Measurements from ENCODE around the gene NMUR1.

Gene NMUR1

DNA sequence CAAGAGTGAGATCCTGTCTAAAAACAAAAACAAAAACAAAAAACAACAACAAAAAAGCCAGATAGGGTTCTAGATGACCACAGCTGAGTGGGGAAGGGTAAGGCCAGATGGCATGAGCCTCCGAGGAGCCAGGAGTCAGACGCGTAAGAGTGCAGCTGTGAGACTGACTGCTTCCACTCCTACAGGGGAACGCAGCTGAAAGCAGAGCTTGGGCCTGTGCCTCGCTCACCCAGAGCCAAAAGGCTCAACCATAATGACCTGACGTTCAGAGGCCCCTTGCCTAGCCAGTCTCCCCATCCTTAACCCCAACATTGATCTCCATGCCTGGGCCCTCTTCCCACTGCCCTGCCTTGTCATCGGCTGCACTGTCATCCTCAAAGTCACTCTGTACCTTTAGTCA is 39.4 kb downstream of the NMUR1 start:
- Mint-ChIP-seq H3K36me3 (no peaks in the 10 kb centered on the region), H3K4me3 (no peak overlapping the region), H3K27ac (no peak overlapping the region), H3K27me3 (no peaks in the 10 kb centered on the region), H3K4me1 (ENCODE audit: low read depth) (peaks cover 5% of the 10 kb centered on the region), H3K9me3 (ENCODE audit: low read depth) (no peaks in the 10 kb centered on the region)

DNA sequence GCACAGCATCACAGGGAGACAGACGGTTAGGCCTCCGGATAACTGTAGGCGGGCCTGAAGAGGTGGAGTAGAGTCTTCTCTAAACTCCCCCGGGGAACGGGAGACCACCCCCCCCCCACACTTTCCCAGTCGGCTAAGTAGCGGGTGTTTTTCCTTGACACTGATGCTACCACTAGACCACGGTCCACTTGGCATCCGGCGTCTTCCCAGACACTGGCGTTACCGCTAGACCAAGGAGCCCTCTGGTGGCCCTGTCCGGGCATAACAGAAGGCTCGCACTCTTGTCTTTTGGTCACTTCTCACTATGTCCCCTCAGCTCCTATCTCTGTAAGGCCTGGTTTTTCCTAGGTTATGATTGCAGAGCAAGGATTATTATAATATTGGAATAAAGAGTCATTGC is 40.3 kb downstream of the NMUR1 start:
- Mint-ChIP-seq H3K27me3 (no peaks in the 10 kb centered on the region), H3K9me3 (ENCODE audit: low read depth) (no peaks in the 10 kb centered on the region), H3K4me1 (ENCODE audit: low read depth) (peaks cover 5% of the 10 kb centered on the region), H3K4me3 (no peak overlapping the region), H3K36me3 (no peaks in the 10 kb centered on the region), H3K27ac (no peak overlapping the region)

DNA sequence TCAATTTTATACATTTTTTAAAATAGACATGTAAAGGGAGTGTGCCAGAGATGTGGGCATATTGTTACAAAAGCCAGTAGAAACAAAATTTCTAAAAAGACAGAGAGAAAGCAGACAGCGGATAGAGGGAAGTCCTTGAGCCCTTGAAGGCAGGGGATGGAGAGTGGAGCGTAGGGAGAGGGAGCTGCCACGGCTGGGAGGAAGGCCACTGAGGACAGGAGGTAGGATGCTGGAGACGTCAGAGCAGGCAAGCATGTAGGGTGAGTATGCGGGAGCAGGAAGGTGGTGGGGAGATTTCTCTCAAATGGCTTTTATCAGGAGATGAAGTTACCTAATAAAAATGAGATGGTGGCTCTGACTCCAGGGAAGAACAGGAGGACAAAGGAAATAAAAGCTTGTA is 41.9 kb downstream of the NMUR1 start:
- no peaks in the 10 kb centered on the region for H3K9me3 Mint-ChIP-seq (ENCODE audit: low read depth)
- H3K27me3 Mint-ChIP-seq: no peaks in the 10 kb centered on the region
- no peak overlapping the region for H3K4me3 Mint-ChIP-seq
- no peak overlapping the region for H3K27ac Mint-ChIP-seq
- peaks cover 5% of the 10 kb centered on the region for H3K4me1 Mint-ChIP-seq (ENCODE audit: low read depth)
- no peaks in the 10 kb centered on the region for H3K36me3 Mint-ChIP-seq

DNA sequence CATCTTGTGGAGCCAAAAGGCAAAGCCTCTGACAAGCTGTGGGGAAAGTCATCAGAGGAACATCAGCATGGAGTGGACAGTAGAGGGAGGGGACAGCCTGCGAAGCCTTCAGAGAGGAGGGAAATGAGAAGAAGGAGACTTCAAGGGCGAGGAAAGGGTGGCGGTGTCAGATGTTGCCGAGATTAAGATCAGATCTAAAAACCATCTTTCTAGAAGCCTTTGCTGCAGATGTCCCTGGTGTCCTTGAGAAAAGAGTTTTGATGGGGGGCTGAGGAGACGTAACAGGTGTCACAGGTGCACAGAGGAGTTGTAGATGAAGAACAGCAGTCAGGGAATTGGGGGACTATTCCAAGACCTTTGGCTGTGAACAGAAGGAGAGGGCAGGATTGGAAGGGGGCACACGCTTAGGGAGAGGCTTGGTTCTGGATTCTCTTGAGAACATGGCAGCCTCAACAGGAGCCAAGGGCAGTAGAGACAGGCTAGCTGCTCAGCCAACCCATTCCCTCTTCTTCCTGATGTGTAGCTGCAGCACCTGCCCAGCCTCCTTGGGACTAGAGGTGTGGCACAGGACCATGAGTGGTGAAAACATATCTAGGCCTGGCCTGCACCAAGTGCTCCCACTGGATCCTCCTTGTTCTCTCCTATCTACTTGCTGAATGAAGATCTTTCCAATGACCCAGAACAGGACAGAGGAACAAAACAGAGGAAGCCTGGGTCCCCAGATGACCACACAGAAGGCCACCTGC is 43.2 kb downstream of the NMUR1 start:
- H3K27ac Mint-ChIP-seq: no peak overlapping the region
- no peak overlapping the region for H3K4me3 Mint-ChIP-seq
- no peaks in the 10 kb centered on the region for H3K9me3 Mint-ChIP-seq (ENCODE audit: low read depth)
- H3K27me3 Mint-ChIP-seq: no peaks in the 10 kb centered on the region
- peaks cover 9% of the 10 kb centered on the region for H3K4me1 Mint-ChIP-seq (ENCODE audit: low read depth)
- no peaks in the 10 kb centered on the region for H3K36me3 Mint-ChIP-seq

DNA sequence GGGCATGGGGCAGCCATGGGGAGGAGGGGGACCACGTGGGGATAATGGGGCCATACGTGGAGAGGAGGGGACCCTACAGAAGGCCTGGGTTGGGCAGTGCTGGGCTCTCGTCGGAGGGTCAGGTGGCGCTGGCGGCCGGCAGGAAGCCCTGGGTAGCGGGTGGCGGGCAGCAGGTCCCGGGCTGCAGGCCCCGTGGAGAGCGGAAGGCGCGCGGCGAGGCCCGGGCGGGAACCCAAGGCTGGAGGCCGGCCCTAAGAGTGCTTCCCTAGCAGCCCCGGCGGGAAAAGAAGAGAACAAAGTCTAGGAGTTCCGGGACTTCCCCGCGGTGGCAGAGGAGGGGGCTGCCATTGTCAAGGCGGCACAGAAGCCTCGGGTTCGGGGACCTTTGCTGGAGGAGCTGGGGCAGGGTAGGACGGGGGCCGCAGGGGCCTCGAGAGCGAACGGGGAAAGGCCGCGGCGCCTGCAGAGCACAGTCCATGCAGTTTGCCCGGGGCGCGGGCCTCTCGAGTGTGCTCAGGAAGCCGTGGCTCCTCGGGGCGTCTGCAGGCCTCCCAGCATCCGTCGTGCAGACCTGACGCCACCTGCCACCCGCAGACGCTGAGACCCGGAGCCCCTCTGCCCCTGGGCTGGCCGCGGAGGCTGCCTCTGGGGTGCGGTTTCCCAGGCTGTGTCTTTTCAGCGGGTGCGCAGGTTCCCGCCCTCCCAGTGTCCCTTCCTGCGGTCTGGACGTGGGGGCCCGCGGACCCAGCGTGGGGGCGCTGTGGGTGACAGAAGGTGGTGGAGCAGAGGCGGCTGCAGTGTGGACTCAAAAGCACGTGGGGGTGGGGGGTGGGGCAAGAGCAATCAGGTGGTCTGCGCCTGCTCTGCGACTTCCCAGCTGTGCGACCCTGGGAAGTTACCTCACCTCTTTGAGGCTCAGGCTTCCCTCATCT is 46.6 kb downstream of the NMUR1 start:
- Mint-ChIP-seq H3K27me3 (no peaks in the 10 kb centered on the region), H3K4me1 (ENCODE audit: low read depth) (peaks cover 12% of the 10 kb centered on the region), H3K9me3 (ENCODE audit: low read depth) (no peaks in the 10 kb centered on the region), H3K36me3 (no peaks in the 10 kb centered on the region), H3K27ac (peak overlapping the region; percentile 92), H3K4me3 (peak overlapping the region; percentile 83)

DNA sequence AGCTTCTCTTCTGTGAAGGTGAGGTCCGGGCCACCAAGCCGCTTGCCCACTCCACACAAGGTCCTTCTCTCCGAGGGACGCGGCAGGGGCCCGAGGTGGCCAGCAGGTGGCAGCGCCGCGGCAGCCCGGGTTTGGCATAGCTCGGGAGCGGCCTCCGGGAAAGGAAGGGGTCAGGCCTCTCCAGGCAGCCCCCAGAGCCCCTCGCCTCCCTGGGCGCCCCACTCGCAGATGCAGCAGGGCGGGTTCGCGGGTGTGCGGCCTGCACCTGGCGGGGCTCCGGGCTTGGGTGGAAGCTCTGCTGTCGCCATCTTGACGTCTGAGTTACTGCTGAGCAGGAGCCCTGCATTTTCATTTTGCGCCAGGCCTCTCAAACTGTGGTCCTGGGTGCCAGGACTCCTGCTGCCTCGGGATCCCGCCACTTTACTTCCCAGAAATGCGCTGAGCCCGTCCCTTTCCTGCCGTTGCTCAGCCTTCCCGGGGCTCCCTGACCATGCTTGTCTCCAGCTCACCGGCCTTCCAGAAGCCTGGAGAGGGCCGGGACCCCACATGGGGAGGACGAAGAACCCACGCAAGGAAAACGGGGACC is 47.3 kb downstream of the NMUR1 start:
- no peaks in the 10 kb centered on the region for H3K36me3 Mint-ChIP-seq
- H3K4me3 Mint-ChIP-seq: peak overlapping the region; percentile 83
- peak overlapping the region; percentile 92 for H3K27ac Mint-ChIP-seq
- H3K9me3 Mint-ChIP-seq (ENCODE audit: low read depth): no peaks in the 10 kb centered on the region
- H3K4me1 Mint-ChIP-seq (ENCODE audit: low read depth): peaks cover 12% of the 10 kb centered on the region
- H3K27me3 Mint-ChIP-seq: no peaks in the 10 kb centered on the region

DNA sequence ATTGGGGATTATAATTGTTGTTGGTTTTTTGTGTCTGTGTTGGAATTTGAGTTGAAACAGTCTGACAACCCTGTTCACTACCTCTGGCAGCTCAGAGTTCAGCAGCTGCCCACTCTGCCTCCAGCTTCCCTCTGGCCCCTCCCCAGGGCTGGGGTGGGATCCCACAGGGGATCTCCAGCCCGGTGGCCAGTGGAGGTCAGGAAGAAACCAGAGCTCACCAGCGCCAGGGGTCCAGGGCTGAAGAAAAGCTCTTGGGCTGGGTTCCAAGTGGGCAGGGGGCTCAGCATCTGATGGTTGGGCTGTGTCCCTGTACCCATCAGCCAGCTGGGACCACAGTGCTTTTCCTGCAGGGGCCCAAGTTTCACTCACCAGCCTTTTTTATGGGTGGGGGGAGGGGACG is 49.5 kb downstream of the NMUR1 start:
- Mint-ChIP-seq H3K27ac (no peak overlapping the region), H3K4me1 (ENCODE audit: low read depth) (peaks cover 8% of the 10 kb centered on the region), H3K27me3 (no peaks in the 10 kb centered on the region), H3K9me3 (ENCODE audit: low read depth) (no peaks in the 10 kb centered on the region), H3K36me3 (no peaks in the 10 kb centered on the region), H3K4me3 (no peak overlapping the region)

DNA sequence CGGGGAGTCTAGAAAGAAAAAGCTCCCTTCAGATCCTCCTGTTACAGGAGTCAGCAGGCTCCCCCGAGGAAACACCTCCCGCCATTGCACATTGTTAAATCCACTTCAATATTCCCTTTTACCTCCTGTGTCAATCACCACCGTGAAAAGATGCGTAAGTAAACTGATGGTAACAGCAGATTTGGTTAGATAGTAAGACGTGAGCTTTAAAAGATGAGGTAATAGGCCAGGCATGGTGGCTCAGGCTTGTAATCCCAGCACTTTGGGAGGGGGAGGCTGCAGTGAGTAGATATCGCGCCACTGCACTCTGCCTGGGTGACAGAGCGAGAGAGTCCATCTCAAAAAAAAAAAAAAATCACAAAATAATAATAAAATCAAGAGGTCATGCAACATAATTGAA is 50.8 kb downstream of the NMUR1 start:
- no peaks in the 10 kb centered on the region for H3K9me3 Mint-ChIP-seq (ENCODE audit: low read depth)
- no peak overlapping the region for H3K27ac Mint-ChIP-seq
- peaks cover 8% of the 10 kb centered on the region for H3K4me1 Mint-ChIP-seq (ENCODE audit: low read depth)
- no peak overlapping the region for H3K4me3 Mint-ChIP-seq
- no peaks in the 10 kb centered on the region for H3K27me3 Mint-ChIP-seq
- H3K36me3 Mint-ChIP-seq: no peaks in the 10 kb centered on the region

DNA sequence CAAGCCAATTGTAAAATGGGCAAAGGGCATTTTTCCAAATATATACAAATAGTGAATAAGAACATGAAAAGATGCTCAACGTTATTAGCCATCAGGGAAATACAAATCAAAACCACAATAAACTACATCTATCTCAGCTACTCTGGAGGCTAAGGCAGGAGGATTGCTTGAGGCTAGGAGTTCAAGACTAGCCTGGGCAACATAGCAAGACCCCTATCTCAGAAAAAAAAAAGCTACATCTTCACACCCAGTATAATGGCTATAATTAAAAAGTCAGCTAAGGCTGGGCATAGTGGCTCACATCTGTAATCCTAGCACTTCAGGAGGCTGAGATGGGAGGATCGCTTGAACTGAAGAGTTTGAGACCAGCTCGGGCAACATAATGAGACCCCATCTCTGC is 53.3 kb downstream of the NMUR1 start:
- peaks cover 3% of the 10 kb centered on the region for H3K4me1 Mint-ChIP-seq (ENCODE audit: low read depth)
- no peak overlapping the region for H3K27ac Mint-ChIP-seq
- no peak overlapping the region for H3K4me3 Mint-ChIP-seq
- H3K27me3 Mint-ChIP-seq: no peaks in the 10 kb centered on the region
- peaks cover 2% of the 10 kb centered on the region for H3K36me3 Mint-ChIP-seq
- H3K9me3 Mint-ChIP-seq (ENCODE audit: low read depth): no peaks in the 10 kb centered on the region

DNA sequence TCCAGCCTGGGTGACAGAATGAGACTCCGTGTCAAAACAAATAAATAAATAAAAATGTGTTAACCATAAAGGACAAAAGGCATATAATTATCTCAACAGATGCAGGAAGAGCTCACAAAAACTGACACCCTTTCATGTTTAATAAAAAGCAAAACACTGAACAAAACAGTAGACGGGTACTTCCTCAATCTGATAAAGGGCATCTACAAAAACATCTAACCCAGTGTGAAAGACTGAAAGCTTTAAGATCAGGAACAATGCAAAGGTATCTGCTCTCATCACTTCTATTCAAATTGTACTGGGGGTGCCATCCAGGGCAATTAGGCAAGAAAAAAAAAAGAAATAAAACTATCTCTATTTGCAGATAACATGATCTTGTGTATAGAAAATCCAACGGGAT is 54.3 kb downstream of the NMUR1 start:
- no peak overlapping the region for H3K4me3 Mint-ChIP-seq
- no peaks in the 10 kb centered on the region for H3K4me1 Mint-ChIP-seq (ENCODE audit: low read depth)
- peaks cover 2% of the 10 kb centered on the region for H3K36me3 Mint-ChIP-seq
- H3K27me3 Mint-ChIP-seq: no peaks in the 10 kb centered on the region
- no peak overlapping the region for H3K27ac Mint-ChIP-seq
- H3K9me3 Mint-ChIP-seq (ENCODE audit: low read depth): no peaks in the 10 kb centered on the region
